GM20000 (cell line): ENCODE results near the gene CHRND.

Source experiments
- DNase-seq: peaks from one replicate; pipeline ENCODE4 v3.0.0; 2012; ENCODE audit warnings: low spot score
- TF ChIP-seq, protein P1 (sequence below): IDR thresholded peaks from 2 replicates; pipeline ENCODE4 v1.5.1; 2012; ENCODE audit warnings: mild to moderate bottlenecking, control low read depth; ENCODE audit errors: extremely low read depth, missing control alignments

The CHRND gene

DNA sequence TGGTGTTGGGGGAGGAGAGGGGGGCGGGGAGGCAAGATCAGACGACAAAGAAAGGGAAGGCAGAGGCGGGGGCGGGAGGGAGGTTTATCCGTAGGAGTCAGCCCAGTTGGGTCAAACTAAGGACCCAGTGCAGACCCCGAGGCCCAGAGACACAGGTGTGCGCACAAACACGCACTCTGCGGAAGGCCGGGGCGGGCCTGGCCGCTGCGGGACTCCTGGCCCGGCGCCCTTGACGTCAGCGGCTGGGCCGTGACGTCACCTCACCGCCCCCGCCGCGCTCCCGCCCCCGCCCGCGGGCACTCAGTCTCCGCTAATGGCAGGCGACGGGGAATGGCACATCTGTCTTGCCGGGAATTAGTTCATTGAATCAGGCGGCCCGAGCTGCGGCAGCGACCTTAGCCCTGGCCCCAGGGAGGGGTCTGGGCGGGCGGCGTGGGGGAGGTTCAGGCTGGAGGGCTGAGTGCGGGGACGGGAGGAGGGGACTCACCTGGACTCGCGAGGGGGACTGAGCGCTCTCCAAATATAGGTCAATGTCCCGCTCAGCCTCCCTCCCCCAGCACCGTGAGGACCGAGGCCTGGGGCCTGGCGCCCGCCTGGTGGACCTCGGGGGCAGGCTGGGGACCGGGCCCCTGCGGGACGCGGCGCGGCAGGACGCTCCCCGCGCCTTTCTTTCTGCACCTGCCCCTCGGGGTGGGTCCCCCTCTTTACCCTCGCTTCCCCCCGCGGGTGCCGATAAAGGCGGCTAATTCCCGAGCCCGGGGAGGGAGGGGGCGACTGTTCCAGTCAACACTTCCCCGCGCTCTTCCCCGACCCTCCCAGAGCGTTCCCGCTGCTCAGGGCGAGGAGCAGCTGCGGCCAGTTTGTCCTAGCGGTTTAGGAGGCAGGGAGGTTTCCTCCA is 22.8 kb upstream of the CHRND start:
- TF ChIP-seq, protein P1, sequence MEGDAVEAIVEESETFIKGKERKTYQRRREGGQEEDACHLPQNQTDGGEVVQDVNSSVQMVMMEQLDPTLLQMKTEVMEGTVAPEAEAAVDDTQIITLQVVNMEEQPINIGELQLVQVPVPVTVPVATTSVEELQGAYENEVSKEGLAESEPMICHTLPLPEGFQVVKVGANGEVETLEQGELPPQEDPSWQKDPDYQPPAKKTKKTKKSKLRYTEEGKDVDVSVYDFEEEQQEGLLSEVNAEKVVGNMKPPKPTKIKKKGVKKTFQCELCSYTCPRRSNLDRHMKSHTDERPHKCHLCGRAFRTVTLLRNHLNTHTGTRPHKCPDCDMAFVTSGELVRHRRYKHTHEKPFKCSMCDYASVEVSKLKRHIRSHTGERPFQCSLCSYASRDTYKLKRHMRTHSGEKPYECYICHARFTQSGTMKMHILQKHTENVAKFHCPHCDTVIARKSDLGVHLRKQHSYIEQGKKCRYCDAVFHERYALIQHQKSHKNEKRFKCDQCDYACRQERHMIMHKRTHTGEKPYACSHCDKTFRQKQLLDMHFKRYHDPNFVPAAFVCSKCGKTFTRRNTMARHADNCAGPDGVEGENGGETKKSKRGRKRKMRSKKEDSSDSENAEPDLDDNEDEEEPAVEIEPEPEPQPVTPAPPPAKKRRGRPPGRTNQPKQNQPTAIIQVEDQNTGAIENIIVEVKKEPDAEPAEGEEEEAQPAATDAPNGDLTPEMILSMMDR, result no peak
- no peak for DNase-seq

- TF ChIP-seq, protein P1, result no peak
- no peak for DNase-seq
Measured at GRCh38 chr2:232503809-232504323, 22.1 kb upstream of the CHRND start.

- TF ChIP-seq, protein P1, result no peak
- no peak for DNase-seq
Measured at GRCh38 chr2:232504438-232504837, 21.5 kb upstream of the CHRND start.

- no peak for DNase-seq
Measured at GRCh38 chr2:232505856-232506255, 20.1 kb upstream of the CHRND start.

GRCh38 chr2:232506709-232507108 is 19.3 kb upstream of the CHRND start:
- TF ChIP-seq, protein P1, result no peak
- DNase-seq, result no peak

More at GRCh38 chr2:232505856-232506255, 20.1 kb upstream of the CHRND start:
- TF ChIP-seq, protein P1, result no peak

DNA sequence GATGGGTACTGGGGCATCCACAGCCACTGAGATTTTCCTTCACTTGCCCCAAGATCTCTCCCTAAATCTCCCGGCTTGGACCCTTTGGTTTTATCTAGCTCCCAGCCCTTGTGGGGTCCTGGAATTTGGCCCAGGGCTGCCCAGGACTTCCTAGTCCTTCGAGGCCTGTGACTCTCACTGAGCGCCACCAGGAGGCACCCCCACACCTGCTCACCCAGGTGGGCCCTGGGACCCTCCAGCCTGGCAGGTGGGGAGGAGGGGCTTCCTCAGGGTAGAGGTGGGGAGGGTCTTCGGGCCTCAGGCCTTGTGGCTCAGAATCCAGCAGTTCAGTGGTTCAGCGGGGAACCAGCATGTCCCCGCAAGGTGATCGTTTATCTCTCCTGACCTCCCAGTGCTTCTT is 17.7 kb upstream of the CHRND start:
- DNase-seq, result no peak
- TF ChIP-seq, protein P1, result no peak

GRCh38 chr2:232511336-232511890 is 14.5 kb upstream of the CHRND start:
- no peak for DNase-seq
- TF ChIP-seq, protein P1, result no peak
